Measurements from ENCODE around the gene REV1.

DNA sequence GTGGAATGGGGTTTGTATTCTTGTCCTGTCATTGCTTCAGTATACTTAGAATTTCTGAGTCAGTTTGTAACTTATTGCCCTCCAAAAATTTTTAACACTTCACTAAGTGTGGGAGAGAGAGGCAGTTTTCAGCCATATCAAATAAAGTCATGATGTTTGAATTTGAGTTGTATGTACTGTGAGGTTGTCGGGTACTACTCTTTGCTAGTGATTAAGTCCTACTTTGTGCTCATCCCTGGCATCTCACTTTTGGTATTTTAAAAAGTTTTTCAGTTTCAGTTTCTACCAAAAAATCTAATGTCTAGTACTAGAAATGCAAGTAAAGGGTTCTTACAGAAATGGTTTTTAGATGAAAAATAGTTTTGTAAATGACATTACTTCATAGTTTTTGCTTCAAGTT, 111.9 kb downstream of the REV1 start:
- TF ChIP-seq, protein P1, sequence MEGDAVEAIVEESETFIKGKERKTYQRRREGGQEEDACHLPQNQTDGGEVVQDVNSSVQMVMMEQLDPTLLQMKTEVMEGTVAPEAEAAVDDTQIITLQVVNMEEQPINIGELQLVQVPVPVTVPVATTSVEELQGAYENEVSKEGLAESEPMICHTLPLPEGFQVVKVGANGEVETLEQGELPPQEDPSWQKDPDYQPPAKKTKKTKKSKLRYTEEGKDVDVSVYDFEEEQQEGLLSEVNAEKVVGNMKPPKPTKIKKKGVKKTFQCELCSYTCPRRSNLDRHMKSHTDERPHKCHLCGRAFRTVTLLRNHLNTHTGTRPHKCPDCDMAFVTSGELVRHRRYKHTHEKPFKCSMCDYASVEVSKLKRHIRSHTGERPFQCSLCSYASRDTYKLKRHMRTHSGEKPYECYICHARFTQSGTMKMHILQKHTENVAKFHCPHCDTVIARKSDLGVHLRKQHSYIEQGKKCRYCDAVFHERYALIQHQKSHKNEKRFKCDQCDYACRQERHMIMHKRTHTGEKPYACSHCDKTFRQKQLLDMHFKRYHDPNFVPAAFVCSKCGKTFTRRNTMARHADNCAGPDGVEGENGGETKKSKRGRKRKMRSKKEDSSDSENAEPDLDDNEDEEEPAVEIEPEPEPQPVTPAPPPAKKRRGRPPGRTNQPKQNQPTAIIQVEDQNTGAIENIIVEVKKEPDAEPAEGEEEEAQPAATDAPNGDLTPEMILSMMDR (IDR thresholded peaks at IDR 0.05), result no peak
- TF ChIP-seq POLR2A (IDR thresholded peaks at IDR 0.05), result no peak

Measured in adrenal gland (tissue), 5 donors.